ENCODE data around the gene PNO1.

The PNO1 gene

GRCh38 chr2:68178954-68179627 lies 21.4 kb downstream of the PNO1 start:
- Histone ChIP-seq H3K36me3 (ENCODE audit: control insufficient read depth, insufficient read depth, low read length, severe bottlenecking) (peaks cover 76% of the 10 kb centered on the region), H3K4me1 (ENCODE audit: control insufficient read depth, insufficient read depth, low read length) (no peaks in the 10 kb centered on the region), H3K9me3 (ENCODE audit: control insufficient read depth, low read length) (no peaks in the 10 kb centered on the region), H3K27me3 (replicated peaks; ENCODE audit: control insufficient read depth, insufficient read depth, low read length) (no peaks in the 10 kb centered on the region), H3K4me3 (ENCODE audit: low read length) (no peak overlapping the region), H3K9ac (ENCODE audit: low read length) (no peak overlapping the region)
- DNase-seq (ENCODE audit: low read depth) = no peak

GRCh38 chr2:68182902-68183301 lies 25.2 kb downstream of the PNO1 start:
- DNase-seq (ENCODE audit: low read depth) = no peak
- Histone ChIP-seq H3K9me3 (ENCODE audit: control insufficient read depth, low read length) (no peaks in the 10 kb centered on the region), H3K9ac (ENCODE audit: low read length) (no peak overlapping the region), H3K4me1 (ENCODE audit: control insufficient read depth, insufficient read depth, low read length) (no peaks in the 10 kb centered on the region), H3K27me3 (replicated peaks; ENCODE audit: control insufficient read depth, insufficient read depth, low read length) (no peaks in the 10 kb centered on the region), H3K36me3 (ENCODE audit: control insufficient read depth, insufficient read depth, low read length, severe bottlenecking) (peaks cover 59% of the 10 kb centered on the region), H3K4me3 (ENCODE audit: low read length) (no peak overlapping the region)

GRCh38 chr2:68185541-68186164 lies 28.0 kb downstream of the PNO1 start:
- Histone ChIP-seq H3K36me3 (ENCODE audit: control insufficient read depth, insufficient read depth, low read length, severe bottlenecking) (peaks cover 33% of the 10 kb centered on the region), H3K9me3 (ENCODE audit: control insufficient read depth, low read length) (no peaks in the 10 kb centered on the region), H3K4me1 (ENCODE audit: control insufficient read depth, insufficient read depth, low read length) (peaks cover 2% of the 10 kb centered on the region), H3K9ac (ENCODE audit: low read length) (no peak overlapping the region), H3K4me3 (ENCODE audit: low read length) (no peak overlapping the region), H3K27me3 (replicated peaks; ENCODE audit: control insufficient read depth, insufficient read depth, low read length) (no peaks in the 10 kb centered on the region)
- peak; percentile 37 for DNase-seq (ENCODE audit: low read depth)

- Histone ChIP-seq H3K9ac (ENCODE audit: low read length) (no peak overlapping the region), H3K4me1 (ENCODE audit: control insufficient read depth, insufficient read depth, low read length) (peaks cover 6% of the 10 kb centered on the region), H3K36me3 (ENCODE audit: control insufficient read depth, insufficient read depth, low read length, severe bottlenecking) (peaks cover 25% of the 10 kb centered on the region), H3K4me3 (ENCODE audit: low read length) (no peak overlapping the region), H3K9me3 (ENCODE audit: control insufficient read depth, low read length) (no peaks in the 10 kb centered on the region), H3K27me3 (replicated peaks; ENCODE audit: control insufficient read depth, insufficient read depth, low read length) (no peaks in the 10 kb centered on the region)
- DNase-seq (ENCODE audit: low read depth) = no peak
These were observed 29.6 kb downstream of the PNO1 start for GRCh38 chr2:68187329-68187728.

GRCh38 chr2:68188831-68189230 lies 31.1 kb downstream of the PNO1 start:
- no peak overlapping the region for H3K9ac ChIP-seq (ENCODE audit: low read length)
- no peak overlapping the region for H3K4me3 ChIP-seq (ENCODE audit: low read length)
- no peak for DNase-seq (ENCODE audit: low read depth)
- H3K36me3 ChIP-seq (ENCODE audit: control insufficient read depth, insufficient read depth, low read length, severe bottlenecking) = peaks cover 21% of the 10 kb centered on the region
- no peaks in the 10 kb centered on the region for H3K27me3 ChIP-seq (replicated peaks; ENCODE audit: control insufficient read depth, insufficient read depth, low read length)
- H3K9me3 ChIP-seq (ENCODE audit: control insufficient read depth, low read length) = no peaks in the 10 kb centered on the region
- H3K4me1 ChIP-seq (ENCODE audit: control insufficient read depth, insufficient read depth, low read length) = peaks cover 16% of the 10 kb centered on the region

- DNase-seq (ENCODE audit: low read depth) = no peak
These were observed 32.5 kb downstream of the PNO1 start for GRCh38 chr2:68189991-68190784.

GRCh38 chr2:68190991-68191731 lies 33.5 kb downstream of the PNO1 start:
- H3K27me3 ChIP-seq (replicated peaks; ENCODE audit: control insufficient read depth, insufficient read depth, low read length) = no peaks in the 10 kb centered on the region
- DNase-seq (ENCODE audit: low read depth) = peak; percentile 71
- H3K36me3 ChIP-seq (ENCODE audit: control insufficient read depth, insufficient read depth, low read length, severe bottlenecking) = peaks cover 8% of the 10 kb centered on the region
- no peak overlapping the region for H3K9ac ChIP-seq (ENCODE audit: low read length)
- peaks cover 37% of the 10 kb centered on the region for H3K4me1 ChIP-seq (ENCODE audit: control insufficient read depth, insufficient read depth, low read length)
- H3K4me3 ChIP-seq (ENCODE audit: low read length) = no peak overlapping the region
- no peaks in the 10 kb centered on the region for H3K9me3 ChIP-seq (ENCODE audit: control insufficient read depth, low read length)

More at GRCh38 chr2:68189991-68190784, 32.5 kb downstream of the PNO1 start:
- Histone ChIP-seq H3K9ac (ENCODE audit: low read length) (no peak overlapping the region), H3K4me1 (ENCODE audit: control insufficient read depth, insufficient read depth, low read length) (peaks cover 29% of the 10 kb centered on the region), H3K27me3 (replicated peaks; ENCODE audit: control insufficient read depth, insufficient read depth, low read length) (no peaks in the 10 kb centered on the region), H3K9me3 (ENCODE audit: control insufficient read depth, low read length) (no peaks in the 10 kb centered on the region), H3K4me3 (ENCODE audit: low read length) (no peak overlapping the region), H3K36me3 (ENCODE audit: control insufficient read depth, insufficient read depth, low read length, severe bottlenecking) (peaks cover 12% of the 10 kb centered on the region)

GRCh38 chr2:68193144-68193543 lies 35.5 kb downstream of the PNO1 start:
- no peaks in the 10 kb centered on the region for H3K9me3 ChIP-seq (ENCODE audit: control insufficient read depth, low read length)
- peak overlapping the region; percentile 66 for H3K4me3 ChIP-seq (ENCODE audit: low read length)
- peaks cover 37% of the 10 kb centered on the region for H3K4me1 ChIP-seq (ENCODE audit: control insufficient read depth, insufficient read depth, low read length)
- no peak for DNase-seq (ENCODE audit: low read depth)
- H3K9ac ChIP-seq (ENCODE audit: low read length) = peak overlapping the region; percentile 32
- H3K36me3 ChIP-seq (ENCODE audit: control insufficient read depth, insufficient read depth, low read length, severe bottlenecking) = no peaks in the 10 kb centered on the region
- no peaks in the 10 kb centered on the region for H3K27me3 ChIP-seq (replicated peaks; ENCODE audit: control insufficient read depth, insufficient read depth, low read length)

GRCh38 chr2:68193787-68194372 lies 36.2 kb downstream of the PNO1 start:
- peak; percentile 48 for DNase-seq (ENCODE audit: low read depth)
- peaks cover 37% of the 10 kb centered on the region for H3K4me1 ChIP-seq (ENCODE audit: control insufficient read depth, insufficient read depth, low read length)
- H3K9ac ChIP-seq (ENCODE audit: low read length) = peak overlapping the region; percentile 32
- no peaks in the 10 kb centered on the region for H3K9me3 ChIP-seq (ENCODE audit: control insufficient read depth, low read length)
- peak overlapping the region; percentile 66 for H3K4me3 ChIP-seq (ENCODE audit: low read length)
- no peaks in the 10 kb centered on the region for H3K27me3 ChIP-seq (replicated peaks; ENCODE audit: control insufficient read depth, insufficient read depth, low read length)
- H3K36me3 ChIP-seq (ENCODE audit: control insufficient read depth, insufficient read depth, low read length, severe bottlenecking) = no peaks in the 10 kb centered on the region

- no peak overlapping the region for H3K4me3 ChIP-seq (ENCODE audit: low read length)
- H3K36me3 ChIP-seq (ENCODE audit: control insufficient read depth, insufficient read depth, low read length, severe bottlenecking) = no peaks in the 10 kb centered on the region
- H3K27me3 ChIP-seq (replicated peaks; ENCODE audit: control insufficient read depth, insufficient read depth, low read length) = no peaks in the 10 kb centered on the region
- H3K9me3 ChIP-seq (ENCODE audit: control insufficient read depth, low read length) = no peaks in the 10 kb centered on the region
- H3K4me1 ChIP-seq (ENCODE audit: control insufficient read depth, insufficient read depth, low read length) = peaks cover 37% of the 10 kb centered on the region
- no peak overlapping the region for H3K9ac ChIP-seq (ENCODE audit: low read length)
- DNase-seq (ENCODE audit: low read depth) = no peak
These were observed 37.4 kb downstream of the PNO1 start for GRCh38 chr2:68195096-68195495.
